Hippocampal formation (tissue), 2 donors: ENCODE measurements around the gene KIF16B.
"Not testable (repeated sequence)": the region's sequence is repeated elsewhere in the genome, so short reads cannot be mapped to it uniquely, and the experiment has no call there.

Source experiments
- DNase-seq, 2 donors: peaks; one replicate each; lab custom pipeline; 2025; lab: John Stamatoyannopoulos, UW

KIF16B gene

GRCh38 chr20:16477632-16478031 lies 95.6 kb downstream of the KIF16B start:
- DNase-seq: no peak

GRCh38 chr20:16476032-16476431 lies 97.2 kb downstream of the KIF16B start:
- DNase-seq: peak in 1 of 2 donors; percentile 68

- no peak for DNase-seq
Observed at GRCh38 chr20:16475225-16475624, 98.0 kb downstream of the KIF16B start.

GRCh38 chr20:16474363-16474762 lies 98.9 kb downstream of the KIF16B start:
- no peak for DNase-seq

GRCh38 chr20:16472045-16472872 lies 101.0 kb downstream of the KIF16B start:
- DNase-seq: no peak

- no peak for DNase-seq
Observed at GRCh38 chr20:16469395-16469905, 103.8 kb downstream of the KIF16B start.

- peak in 1 of 2 donors; percentile 30 for DNase-seq
Observed at GRCh38 chr20:16462711-16463110, 110.5 kb downstream of the KIF16B start.

- DNase-seq: peak in 1 of 2 donors; percentile 16
Observed at GRCh38 chr20:16459019-16459700, 114.1 kb downstream of the KIF16B start.

- no peak for DNase-seq
Observed at GRCh38 chr20:16457514-16457913, 115.7 kb downstream of the KIF16B start.

- no peak for DNase-seq
Observed at GRCh38 chr20:16455324-16455723, 117.9 kb downstream of the KIF16B start.

GRCh38 chr20:16451982-16452381 lies 121.3 kb downstream of the KIF16B start:
- no peak for DNase-seq

- DNase-seq: peak in 1 of 2 donors; percentile 27
Observed at GRCh38 chr20:16451001-16451400, 122.2 kb downstream of the KIF16B start.

- no peak for DNase-seq
Observed at GRCh38 chr20:16446991-16447390, 126.3 kb downstream of the KIF16B start.

GRCh38 chr20:16446246-16446645 lies 127.0 kb downstream of the KIF16B start:
- DNase-seq: no peak

GRCh38 chr20:16445482-16445881 lies 127.8 kb downstream of the KIF16B start:
- no peak for DNase-seq

- DNase-seq: no peak
Observed at GRCh38 chr20:16444057-16444777, 129.0 kb downstream of the KIF16B start.

GRCh38 chr20:16441546-16442164 lies 131.6 kb downstream of the KIF16B start:
- no peak for DNase-seq

GRCh38 chr20:16440686-16441085 lies 132.6 kb downstream of the KIF16B start:
- no peak for DNase-seq

- DNase-seq: not testable (repeated sequence)
Observed at GRCh38 chr20:16439540-16439939, 133.7 kb downstream of the KIF16B start.

GRCh38 chr20:16438100-16438499 lies 135.1 kb downstream of the KIF16B start:
- DNase-seq: no peak

GRCh38 chr20:16437387-16437996 lies 135.8 kb downstream of the KIF16B start:
- no peak for DNase-seq
